Stimulated activated CD8-positive, alpha-beta memory T cell treated with anti-CD3 and anti-CD28 coated beads, Interleukin-2, amount 100 ng/mL, for 48 hours (primary cell): ENCODE measurements around the gene NCSTN.
"Not testable (repeated sequence)": the region's sequence is repeated elsewhere in the genome, so short reads cannot be mapped to it uniquely, and the experiment has no call there.

ENCODE experiments used
- DNase-seq, 2 donors: peaks; one replicate each; pipeline ENCODE4 v3.0.0-alpha.2; 2020; ENCODE audit warnings: low read depth in 2 of 2

NCSTN gene

DNA sequence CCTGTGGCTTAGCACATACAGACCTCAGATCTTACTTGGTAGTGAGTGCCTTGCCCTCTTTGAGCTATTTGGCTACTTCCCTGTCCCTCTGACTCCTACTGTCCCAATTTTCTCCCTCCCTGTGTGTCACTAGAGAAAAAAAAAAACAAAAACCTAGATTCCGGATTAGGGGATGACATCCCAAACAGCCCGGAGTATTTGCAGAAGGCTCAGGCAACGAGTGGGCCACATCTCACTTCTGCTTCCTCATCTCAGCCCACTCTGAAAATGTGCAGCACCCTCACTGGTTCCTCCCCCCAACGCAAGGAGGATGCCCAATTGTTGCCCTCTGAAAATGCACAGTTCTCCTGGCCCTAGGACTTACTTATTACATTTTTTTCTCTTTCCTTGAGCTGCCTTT lies 28.6 kb downstream of the NCSTN start:
- DNase-seq = no peak

- DNase-seq = no peak
These were observed 30.5 kb downstream of the NCSTN start for GRCh38 chr1:160373696-160374095.

- DNase-seq = no peak
These were observed 31.3 kb downstream of the NCSTN start for GRCh38 chr1:160374306-160375110.

DNA sequence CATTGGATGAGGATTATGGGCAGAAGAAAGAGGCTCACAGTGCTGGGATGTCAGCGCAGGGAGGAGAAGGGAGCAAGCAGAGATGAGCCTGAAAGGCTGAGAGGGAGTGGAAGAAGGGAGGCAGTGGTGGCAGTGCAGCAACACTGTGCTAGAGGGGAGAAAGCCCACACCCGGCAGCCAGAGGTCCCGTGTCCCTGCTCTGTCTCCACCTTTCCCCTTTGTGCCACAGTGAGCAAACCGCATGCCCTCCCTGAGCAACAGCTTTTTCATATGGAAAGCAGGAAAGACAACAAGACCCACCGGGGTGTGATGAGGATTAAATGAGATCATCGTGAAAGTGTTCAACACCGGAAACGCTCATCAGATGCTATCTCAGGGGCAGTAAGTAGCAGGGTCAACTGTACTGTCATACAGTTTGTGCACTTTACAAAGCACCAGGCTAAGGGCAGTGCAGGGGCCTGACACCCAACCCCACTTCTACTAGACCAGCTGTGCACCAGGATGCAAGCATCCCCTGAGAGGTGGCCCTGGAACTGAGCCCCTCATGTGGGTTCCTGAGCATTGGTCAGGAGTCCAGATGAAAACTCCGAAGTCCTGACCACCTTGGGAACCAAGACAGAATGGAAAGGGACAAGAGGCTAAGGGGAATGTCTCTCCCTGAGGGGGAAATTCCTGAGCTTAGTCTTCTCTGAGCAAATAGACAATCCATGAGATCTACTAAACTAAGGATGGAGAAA lies 32.8 kb downstream of the NCSTN start:
- DNase-seq = no peak

DNA sequence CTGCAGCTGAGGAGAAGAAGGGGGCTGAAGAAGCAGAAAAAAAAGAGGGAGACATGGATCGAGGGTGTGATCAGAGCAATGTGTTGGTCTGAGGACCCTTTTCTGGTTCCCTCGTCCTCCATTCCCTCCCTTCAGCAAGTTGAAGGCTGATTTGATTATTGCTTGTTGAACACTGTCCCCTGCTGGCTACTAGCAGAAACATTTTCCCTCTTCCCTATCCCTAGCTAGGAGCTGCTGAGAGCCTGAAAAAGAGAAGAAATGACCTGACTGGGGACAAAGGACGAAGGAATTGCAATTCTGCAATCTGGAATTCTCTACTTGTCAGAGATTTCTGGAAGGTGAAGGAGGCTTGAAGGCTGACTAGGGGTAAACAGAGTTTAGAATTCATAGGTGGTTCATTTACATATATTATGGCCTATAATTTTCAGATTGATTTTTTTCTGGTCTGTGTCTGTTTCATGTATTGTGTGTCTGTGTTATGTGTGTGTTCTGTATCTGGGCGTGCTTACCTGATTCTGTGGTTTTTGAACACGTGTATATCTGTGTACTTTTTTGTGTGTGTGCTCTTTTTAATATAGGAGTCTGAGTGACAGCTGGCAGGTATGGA lies 33.4 kb downstream of the NCSTN start:
- DNase-seq = no peak

GRCh38 chr1:160377585-160378206 lies 34.5 kb downstream of the NCSTN start:
- no peak for DNase-seq

DNA sequence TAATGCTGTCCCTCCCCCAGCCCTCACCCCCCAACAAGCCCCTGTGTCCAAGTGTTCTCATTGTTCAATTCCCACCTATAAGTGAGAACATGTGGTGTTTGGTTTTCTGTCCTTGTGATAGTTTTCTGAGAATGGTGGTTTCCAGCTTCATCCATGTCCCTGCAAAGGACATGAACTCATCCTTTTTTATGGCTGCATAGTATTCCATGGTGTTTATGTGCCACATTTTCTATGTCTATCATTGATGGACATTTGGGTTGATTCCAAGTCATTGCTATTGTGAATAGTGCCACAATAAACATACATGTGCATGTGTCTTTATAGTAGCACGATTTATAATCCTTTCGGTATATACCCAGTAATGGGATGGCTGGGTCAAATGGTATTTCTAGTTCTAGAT lies 41.6 kb downstream of the NCSTN start:
- not testable (repeated sequence) for DNase-seq

GRCh38 chr1:160388406-160388805 lies 45.2 kb downstream of the NCSTN start:
- not testable (repeated sequence) for DNase-seq

GRCh38 chr1:160394673-160395072 lies 51.5 kb downstream of the NCSTN start:
- DNase-seq = no peak

DNA sequence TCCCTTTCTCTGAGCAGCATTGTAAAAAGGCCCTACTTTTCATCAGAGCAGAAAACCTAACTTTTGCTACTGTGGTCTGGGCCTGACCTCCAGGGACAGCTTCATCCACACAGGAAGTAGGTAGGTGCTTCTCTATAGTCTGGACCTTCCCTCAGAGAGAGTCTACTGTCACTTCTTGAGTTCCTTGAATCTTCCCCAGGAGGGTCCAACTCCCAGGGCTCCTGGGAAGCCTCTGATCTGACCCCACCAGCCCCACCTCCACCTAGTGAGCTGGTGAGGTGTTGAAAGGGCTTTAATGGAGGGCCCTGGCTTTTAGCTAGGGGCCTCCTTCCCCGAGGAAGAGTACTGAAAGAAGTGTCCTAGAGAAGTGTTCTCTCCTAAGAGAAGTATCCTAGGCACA lies 54.5 kb downstream of the NCSTN start:
- DNase-seq = no peak

- DNase-seq = no peak
These were observed 55.6 kb downstream of the NCSTN start for GRCh38 chr1:160398823-160399222.

DNA sequence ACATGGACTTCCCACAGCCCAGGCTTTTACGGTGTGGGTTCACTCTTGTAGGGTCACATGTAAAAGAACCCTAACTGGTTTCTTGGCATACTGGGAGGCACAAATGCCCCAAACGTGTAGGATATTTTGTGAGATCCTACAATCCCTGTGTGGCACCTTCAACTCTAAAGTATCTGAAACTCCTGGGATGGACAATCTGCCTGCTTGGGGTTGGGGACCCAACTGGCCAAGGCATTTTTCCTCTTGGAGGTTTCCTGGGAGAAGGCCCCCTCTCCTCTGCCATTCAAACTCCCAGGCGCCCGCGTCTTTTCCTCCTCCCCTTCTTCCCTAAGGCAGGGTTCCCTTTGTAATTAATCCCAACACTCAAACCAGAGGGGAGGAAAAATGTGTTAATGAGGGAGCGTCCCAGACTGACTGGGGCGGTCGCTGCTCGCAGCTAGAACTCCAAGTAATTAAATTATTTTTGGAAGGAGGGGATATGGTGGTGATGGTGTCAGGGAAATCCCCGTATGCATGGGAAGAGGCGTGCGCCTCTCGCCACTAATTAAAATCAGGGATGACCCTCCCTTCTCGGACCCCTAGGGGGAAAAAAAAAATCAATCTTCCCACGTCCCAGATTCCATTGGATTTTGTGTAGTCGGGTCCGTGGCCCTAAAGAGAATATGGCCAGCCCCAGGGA lies 56.5 kb downstream of the NCSTN start:
- no peak for DNase-seq

- peak; percentile 22 to 29 for DNase-seq
These were observed 57.1 kb downstream of the NCSTN start, which contains the start of gene VANGL2 for GRCh38 chr1:160400223-160400645. VANGL2 (plus strand) TSS chr1:160400564; CDS start chr1:160415838, 15,274 bp downstream.

DNA sequence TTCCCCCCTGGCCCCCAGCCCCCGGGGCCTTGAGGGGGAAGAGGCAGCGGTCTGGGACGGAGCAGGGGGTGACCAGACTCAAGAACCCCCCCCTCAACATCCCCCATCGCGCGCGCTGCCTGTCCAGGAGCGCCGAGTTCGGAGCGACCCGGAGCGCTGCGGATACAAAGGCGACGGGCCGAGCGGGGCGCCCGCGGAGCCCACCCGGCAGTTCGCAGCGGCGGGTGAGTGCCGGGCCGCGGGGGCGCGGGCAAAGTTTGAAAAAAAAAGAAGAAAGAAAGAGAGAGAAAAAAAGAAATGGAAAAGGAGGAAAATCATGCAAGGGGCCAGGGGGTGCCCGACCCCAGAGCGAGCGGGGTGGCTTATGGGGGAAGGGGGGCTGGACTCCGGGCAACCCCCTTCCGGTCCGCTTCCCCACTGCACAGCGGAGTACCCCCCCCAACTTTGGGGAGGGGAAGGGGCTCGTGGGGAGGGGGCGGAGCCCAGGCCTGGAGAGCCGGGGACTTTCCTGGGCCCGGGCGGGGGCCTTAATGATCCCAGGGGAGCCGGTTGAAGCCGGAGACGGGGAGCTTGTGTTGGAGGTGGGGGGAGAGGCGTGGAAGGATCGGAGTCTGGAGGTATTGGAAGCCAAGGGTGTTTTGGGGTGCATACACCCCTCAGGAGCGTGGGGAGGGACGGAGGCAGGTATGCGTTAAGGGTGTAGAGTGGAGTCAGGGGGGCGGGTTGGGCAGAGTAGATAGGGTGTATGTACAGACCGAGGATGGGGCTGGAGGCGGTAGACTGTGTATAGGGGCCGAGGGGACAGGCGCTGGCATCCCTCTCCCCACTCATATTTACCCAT lies 57.7 kb downstream of the NCSTN start:
- no peak for DNase-seq

DNA sequence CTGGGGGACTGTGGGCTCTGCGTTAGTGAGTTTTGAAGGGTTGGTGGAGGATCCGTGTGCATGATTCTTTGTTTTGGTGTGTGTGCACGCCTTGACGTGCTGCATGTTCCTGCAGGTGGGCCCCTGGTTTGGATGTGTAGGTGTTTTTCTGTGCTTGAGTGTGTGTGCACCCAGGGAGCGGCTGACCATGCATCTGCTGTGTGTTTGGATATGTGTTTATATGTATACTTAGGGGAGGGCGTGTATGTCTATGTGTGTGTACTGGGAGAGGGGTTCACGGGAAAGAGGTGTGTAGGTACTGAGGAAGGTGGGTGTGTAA lies 58.3 kb downstream of the NCSTN start:
- no peak for DNase-seq

GRCh38 chr1:160402001-160402795 lies 59.0 kb downstream of the NCSTN start:
- DNase-seq = no peak

- no peak for DNase-seq
These were observed 60.1 kb downstream of the NCSTN start for GRCh38 chr1:160403244-160403643.

GRCh38 chr1:160404094-160404493 lies 60.9 kb downstream of the NCSTN start:
- no peak for DNase-seq

DNA sequence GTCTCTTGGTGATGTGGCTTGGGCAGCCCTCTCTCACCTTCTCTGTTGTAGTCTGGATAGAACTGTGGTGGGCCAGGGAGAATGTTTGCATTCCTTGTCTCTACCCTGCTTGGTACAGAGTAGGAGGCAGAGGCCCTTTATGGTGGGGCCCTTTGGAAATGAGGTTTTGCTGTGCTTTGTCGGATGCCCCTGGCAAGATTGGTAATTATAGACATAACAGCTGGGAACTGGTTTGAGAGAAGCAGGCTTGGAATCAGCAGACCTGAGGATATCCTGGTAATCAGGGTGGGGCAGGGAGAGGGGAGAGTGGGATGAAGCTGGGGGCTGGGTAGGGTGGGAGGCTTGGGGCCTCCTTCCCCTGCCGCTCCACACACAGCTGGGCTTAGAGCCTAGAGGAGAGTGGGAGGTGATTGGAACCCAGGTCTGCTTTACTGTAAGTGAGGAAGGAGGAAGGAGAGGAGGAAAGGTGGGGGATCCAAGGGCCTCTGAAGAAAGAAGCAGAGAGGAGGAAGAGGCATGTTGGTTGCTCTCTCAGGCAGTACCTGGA lies 62.2 kb downstream of the NCSTN start:
- no peak for DNase-seq
